ENCODE measurements around the gene ABHD15.

Gene ABHD15

GRCh38 chr17:29581583-29582253, 14.9 kb upstream of the ABHD15 start:
- DNase-seq: no peak

- peak; percentile 45 for DNase-seq
Observed at GRCh38 chr17:29579866-29580771, 13.3 kb upstream of the ABHD15 start.

- DNase-seq: no peak
Observed at GRCh38 chr17:29578626-29579485, 12.0 kb upstream of the ABHD15 start.

DNA sequence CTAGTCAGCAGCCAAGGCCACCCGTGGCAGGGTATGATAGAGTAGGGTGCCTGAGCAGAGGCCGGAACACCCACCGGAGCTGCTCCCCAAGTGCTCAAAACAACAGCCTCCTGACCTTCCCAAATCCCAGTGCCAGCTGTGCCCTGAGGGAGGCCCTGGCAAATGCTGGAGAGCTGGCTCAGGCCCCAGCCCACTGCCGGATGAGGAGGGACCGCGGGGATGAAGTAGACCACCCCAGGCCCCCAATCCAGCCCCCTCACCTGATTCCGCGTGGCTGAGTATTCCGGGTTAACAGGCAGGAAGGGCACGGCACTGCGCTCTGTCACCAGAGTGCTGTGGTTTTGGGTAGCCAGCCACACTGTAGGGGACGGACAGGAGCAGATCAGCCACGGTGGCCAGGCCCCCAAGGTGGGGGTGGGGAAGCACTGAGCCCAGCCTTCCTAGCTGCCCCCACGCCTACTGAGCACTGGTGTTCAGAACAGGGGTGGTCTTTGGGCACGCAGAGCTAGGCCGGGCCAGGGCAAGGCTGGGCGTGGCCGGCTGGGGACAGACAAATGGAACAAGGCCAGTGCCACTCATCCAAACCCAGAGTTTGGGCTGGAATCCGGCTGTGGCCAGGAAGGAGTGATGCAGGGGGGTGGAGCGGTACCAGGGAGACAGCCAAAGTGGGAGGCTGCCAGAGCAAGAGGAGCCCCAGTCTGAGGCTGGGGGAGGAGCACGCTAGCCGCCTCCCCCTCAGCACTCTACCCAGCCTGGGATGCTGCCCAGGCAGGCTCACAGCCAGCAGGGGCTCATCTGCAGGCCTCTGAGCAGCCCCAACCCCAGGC, 10.8 kb upstream of the ABHD15 start:
- no peak for DNase-seq

DNA sequence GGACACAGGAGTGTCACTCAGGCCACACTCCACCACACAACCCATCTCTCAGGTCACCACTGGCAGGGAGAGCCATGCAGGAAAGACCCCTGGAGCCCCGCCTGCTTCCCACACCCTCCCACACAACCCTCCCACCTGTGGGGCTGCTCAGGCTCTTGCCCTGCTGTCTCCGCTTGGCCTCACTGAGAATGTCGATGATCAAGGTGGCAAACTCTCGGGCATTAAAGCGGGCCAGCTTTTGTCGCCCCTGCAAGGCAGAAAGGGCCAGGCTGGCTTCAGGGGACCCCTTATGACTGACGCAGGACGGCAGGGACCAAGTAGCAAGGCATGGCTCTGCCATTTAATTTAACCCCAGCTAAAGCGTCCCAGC, 10.1 kb upstream of the ABHD15 start:
- DNase-seq: no peak

- no peak for DNase-seq
Observed at GRCh38 chr17:29576214-29577000, 9.6 kb upstream of the ABHD15 start.

DNA sequence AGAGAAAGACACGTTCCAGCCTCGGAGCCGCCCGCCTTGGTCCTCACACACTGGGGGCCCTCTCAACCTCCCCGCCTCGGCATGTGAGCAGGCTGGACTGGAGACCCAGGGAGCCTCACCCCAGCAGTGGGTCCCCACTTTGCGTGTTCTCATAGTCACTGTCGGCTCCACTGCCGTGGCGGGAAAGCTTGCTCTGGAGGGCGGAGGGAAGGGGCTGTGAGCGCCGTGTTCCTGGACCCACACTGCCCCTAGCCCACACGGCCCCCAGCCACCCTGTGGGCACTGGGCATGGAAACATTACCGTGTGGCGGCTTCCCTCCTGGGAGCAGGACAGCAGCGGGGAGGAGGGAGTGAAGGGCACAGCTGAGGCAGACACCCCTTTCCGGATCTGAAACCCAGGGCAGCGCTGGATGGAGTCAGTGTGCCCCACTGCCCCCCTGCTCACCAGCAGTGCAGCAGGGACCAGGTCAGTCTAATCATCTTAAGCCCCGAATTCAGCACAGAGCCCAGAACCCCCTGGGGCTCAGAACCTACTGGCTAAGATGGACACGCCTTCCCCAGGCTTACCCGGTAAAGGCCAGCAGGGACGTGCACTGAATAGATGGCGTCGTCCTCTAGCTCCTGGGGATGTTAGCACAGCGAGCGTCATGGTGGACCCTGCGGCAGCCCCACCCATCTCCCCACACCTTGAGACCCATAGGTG, 8.8 kb upstream of the ABHD15 start:
- DNase-seq: no peak

GRCh38 chr17:29574732-29575510, 8.1 kb upstream of the ABHD15 start:
- DNase-seq: no peak

DNA sequence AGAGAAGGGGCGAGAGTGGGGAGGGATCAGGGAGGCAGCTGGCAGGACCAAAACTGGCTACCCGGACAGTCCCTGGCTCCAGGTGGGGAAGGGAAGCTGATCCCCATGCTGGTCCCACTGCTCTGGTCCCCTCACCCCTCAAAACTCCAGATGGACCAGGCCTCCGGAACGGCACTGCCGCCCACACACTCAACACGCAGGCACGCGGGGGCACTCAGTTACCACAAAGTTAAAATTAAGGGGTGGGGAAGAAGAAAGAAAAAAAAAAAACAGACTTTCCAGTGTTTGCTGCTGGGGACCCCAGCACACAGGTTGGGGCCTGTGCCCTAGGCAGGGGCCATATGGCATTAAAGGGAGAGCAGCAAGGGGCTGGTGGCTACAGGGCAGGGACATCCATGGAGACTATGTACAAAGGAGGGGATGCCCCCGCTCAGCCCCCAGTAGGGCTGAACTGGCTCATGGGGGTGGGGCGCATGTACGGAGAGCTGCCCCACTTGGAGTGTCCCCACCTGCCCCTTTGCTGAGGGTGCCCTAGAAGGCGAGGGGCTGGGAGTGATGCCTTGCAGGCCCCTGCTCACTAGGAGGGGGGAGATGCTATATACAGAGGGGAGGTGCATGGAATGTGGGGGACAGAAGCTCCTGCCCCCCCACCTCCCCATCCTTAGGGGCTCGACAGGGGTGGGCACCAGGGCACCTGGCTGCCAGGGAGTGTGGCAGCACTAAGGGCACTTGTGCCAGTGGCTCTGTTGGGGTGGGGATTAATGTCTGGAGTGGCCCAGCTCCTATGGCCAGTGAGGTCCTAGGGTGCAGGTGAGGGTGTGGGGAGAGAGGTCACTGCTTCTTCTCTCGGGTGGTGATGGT, 7.3 kb upstream of the ABHD15 start:
- DNase-seq: no peak

DNA sequence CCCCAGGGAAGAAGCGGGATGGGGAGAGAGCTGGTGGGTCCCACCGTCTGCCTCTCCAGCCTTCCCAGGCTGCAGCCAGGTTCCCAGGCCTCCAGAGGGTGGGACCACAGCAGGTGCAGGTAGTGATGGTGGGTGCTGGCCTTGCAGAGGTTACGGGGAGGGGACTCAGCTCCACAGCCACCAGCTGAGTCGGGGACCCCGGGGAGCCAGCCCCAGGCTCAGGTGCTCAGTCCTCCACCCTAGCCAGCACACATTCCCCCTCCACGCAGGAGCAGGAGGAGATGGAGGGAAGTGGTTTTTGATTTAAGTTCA, 6.7 kb upstream of the ABHD15 start:
- DNase-seq: no peak

DNA sequence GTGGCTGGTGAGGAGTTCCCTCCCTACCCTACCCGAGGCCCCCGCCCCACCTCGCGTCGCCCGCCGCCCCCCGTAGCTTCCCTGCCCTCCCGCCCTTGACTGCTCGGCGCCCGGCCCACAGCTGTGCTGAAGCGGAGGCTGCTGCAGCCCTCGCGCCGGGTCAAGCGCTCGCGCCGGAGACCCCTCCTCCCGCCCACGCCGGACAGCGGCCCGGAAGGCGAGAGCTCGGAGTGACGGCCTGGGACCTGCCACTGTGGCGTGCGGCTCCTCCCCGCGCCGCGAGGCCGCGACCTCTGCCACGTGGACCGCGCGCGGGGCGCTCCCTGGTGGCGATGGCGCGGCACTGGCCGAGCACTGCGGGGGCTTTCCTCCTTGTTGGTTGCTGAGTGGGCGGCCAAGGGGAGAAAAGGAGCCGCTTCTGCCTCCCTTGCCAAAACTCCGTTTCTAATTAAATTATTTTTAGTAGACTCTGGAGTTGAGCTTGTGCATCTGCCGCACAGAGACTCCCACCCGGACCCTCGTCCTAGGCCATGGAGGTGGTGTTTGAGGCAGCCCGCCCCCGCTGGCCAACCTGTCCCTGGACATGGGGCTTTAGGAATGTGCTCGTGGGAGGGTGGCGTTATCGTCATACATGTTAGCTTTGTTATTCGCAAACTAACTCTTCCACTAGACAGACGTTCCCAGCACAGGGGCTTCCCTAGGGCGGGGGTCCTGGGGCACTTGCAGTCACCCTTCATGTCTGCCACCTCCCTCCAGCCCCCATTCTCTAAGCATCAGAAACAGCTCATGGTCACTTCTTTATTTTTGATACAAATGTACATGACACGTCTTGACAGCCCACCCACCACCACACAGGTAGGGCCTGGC, 6.1 kb upstream of the ABHD15 start:
- no peak for DNase-seq

DNA sequence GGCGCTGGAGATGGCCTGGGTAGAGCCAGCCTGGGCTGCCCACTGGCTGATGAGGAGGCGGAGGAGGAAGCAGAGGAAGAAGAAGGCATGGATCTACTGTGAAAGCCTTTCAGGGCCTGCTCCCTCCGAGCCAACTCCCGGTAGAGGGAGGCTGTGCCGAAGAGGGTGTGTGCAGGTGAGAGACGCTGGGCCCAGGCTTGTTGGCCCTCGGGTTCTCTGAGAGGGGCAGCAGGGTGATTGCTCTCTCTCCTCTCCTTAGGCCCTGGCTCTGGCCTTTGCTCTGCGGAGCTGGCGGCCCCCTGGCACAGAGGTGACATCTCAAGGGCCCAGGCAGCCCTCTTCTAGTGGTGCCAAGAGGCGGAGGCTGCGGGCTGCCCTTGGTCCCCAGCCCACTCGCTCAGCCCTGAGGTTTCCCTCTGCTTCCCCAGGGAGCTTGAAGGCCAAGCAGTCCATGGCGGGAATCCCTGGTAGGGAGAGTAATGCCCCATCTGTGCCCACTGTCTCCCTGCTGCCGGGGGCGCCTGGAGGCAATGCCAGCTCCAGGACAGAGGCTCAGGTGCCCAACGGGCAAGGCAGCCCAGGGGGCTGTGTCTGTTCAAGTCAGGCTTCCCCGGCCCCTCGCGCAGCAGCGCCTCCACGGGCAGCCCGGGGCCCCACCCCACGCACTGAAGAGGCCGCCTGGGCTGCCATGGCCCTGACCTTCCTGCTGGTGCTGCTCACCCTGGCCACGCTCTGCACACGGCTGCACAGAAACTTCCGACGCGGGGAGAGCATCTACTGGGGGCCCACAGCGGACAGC, 5.2 kb upstream of the ABHD15 start:
- DNase-seq: no peak

DNA sequence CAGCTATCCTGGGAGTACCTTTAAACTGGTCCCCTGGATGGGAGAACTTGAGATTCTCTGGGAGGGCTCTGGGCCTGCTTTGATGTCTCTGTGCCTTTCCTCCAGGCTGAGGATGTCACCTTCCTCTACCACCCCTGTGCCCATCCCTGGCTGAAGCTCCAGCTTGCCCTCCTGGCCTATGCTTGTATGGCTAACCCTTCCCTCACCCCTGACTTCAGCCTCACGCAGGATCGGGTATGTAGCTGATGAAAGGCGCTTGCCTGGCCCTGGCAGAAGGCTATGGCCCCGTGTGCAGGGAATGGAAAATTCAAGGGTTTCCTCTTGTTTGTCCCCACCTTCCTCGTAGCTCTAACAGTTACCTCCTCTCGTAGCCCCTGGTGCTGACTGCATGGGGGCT, 4.6 kb upstream of the ABHD15 start:
- DNase-seq: no peak

DNA sequence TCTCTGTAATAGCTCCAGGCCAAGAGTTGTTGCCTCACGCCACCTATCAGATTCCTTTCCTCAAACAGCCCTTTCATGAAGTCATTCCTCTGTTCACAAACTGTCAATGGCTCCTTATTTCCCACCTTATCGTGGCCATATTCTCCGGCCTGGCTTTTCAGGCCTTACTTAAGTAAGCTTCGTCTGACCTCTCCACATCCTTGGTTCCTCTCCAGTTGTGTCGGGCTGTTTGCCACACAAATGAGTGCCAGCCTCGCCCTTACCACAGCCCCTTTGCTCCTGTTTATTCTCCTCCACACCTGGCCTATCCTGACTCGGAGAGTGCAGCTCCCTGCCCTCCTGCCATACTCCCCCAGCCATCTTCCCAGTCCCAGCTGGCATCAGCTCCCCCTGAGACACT, 3.7 kb upstream of the ABHD15 start:
- no peak for DNase-seq

DNA sequence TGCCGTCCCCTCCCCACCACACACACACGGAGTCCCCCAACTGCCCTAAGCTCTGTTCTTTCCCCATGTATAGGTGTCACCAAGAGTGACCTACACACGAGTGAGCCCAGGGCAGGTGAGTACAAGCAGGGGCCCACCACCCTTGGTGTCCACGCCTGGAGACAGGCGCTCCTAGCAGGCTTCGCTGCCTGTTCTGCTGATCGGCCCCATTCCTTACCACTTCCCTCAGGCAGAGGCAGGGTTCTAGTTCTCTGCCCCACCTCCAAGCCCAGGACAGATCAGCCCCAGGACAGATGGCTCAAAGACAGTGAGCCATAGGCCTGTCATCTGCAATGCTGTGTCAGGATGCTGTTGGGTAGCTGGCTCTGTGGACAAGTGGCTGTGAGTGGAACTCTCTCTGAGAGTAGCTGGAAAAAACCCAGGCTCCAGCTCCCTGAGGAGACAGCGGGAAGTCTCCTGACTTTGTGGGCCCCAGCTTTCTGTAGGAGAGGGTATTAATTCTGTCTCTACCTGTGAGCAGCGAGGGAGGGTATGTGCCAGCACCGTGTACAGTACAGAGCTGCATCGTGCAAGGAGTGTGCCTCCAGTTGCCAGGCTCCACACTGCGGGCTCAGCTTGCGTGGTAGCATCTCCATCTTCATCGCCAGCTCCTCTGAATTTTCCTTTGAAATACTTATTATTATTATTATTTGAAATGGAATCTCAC, 2.6 kb upstream of the ABHD15 start:
- no peak for DNase-seq

- peak; percentile 35 for DNase-seq
Observed at GRCh38 chr17:29568331-29569244, 1.8 kb upstream of the ABHD15 start, which contains the start of gene TP53I13. TSS of gene TP53I13 (plus strand) at chr17:29568701. CDS start at chr17:29568759, 58 bp downstream.

Data from SHP77 treated with DMSO at 0.1 percent for 48 hours (cell line).